ENCODE results near the gene PTPN23. TPM values are rescaled to one million over a fixed set of nuclear protein-coding genes. Genes with fewer than 3 reads are reported as not detected.

PTPN23 gene
- total and polyA plus RNA-seq, 2 of the 13 experiments (the other 11 are each of a cell fraction or from before 2014, with no cell fraction given): 2.3 to 3.7 TPM

GRCh38 chr3:47379411-47379899 lies 1.4 kb upstream of the PTPN23 start (continued):
- TF ChIP-seq ETS1 (CRISPR knock-in tag; IDR thresholded peaks at IDR 0.05) (no peak), E2F5 (CRISPR knock-in tag; conservative IDR thresholded peaks at IDR 0.05) (no peak), SNAPC4 (CRISPR knock-in tag; IDR thresholded peaks at IDR 0.05) (no peak), CBX2 (IDR thresholded peaks at IDR 0.05; ENCODE audit: low read depth, low read length) (no peak), CBX2 (CRISPR knock-in tag; IDR thresholded peaks at IDR 0.05; ENCODE audit: low read depth) (0 out of 2 replicates have a peak, but pooled peaks have one; percentile 50), ZBTB33 (CRISPR knock-in tag; IDR thresholded peaks at IDR 0.05) (no peak), KDM4B (CRISPR knock-in tag; IDR thresholded peaks at IDR 0.05) (0 out of 2 replicates have a peak, but pooled peaks have one; percentile 32), TERF1 (CRISPR knock-in tag; IDR thresholded peaks at IDR 0.05) (no peak), ZNF569 (CRISPR knock-in tag; IDR thresholded peaks at IDR 0.05; ENCODE audit: borderline replicate concordance) (no peak), SALL1 (CRISPR knock-in tag; IDR thresholded peaks at IDR 0.05) (peak; percentile 94), ZNF761 (CRISPR knock-in tag; conservative IDR thresholded peaks at IDR 0.05) (no peak), SAFB2 (CRISPR knock-in tag; IDR thresholded peaks at IDR 0.05; ENCODE audit: borderline replicate concordance, low read depth) (peak; percentile 90; the same call in 1 of the 2 replicates), ZFP82 (CRISPR knock-in tag; IDR thresholded peaks at IDR 0.05; ENCODE audit: borderline replicate concordance) (no peak; the same call in 1 of the 2 replicates), FOXA3 (CRISPR knock-in tag; IDR thresholded peaks at IDR 0.05) (peak; percentile 91), NR2C2 (CRISPR knock-in tag; IDR thresholded peaks at IDR 0.05; ENCODE audit: borderline replicate concordance) (peak; percentile 92), TSC22D2 (CRISPR knock-in tag; IDR thresholded peaks at IDR 0.05; ENCODE audit: borderline replicate concordance) (0 out of 2 replicates have a peak, but pooled peaks have one; percentile 47), ARNT2 (CRISPR knock-in tag; IDR thresholded peaks at IDR 0.05; ENCODE audit: low read depth) (peak; percentile 26; the same call in 1 of the 2 replicates)

All from HepG2 (cell line).